HG03378 (cell line): Measurements from ENCODE around the gene ARF1.
A peak's percentile ranks its signal among the peaks of the same experiment; 100 is the strongest.
"Not testable (repeated sequence)": the region's sequence is repeated elsewhere in the genome, so short reads cannot be mapped to it uniquely, and the experiment has no call there.

Experiments used
- ATAC-seq: cut with Tn5 transposase; IDR thresholded peaks from one replicate; pipeline ENCODE4 v1.9.1; 2021; ENCODE audit warnings: mild to moderate bottlenecking, moderate library complexity; ENCODE audit not compliant: unreplicated experiment

The ARF1 gene

DNA sequence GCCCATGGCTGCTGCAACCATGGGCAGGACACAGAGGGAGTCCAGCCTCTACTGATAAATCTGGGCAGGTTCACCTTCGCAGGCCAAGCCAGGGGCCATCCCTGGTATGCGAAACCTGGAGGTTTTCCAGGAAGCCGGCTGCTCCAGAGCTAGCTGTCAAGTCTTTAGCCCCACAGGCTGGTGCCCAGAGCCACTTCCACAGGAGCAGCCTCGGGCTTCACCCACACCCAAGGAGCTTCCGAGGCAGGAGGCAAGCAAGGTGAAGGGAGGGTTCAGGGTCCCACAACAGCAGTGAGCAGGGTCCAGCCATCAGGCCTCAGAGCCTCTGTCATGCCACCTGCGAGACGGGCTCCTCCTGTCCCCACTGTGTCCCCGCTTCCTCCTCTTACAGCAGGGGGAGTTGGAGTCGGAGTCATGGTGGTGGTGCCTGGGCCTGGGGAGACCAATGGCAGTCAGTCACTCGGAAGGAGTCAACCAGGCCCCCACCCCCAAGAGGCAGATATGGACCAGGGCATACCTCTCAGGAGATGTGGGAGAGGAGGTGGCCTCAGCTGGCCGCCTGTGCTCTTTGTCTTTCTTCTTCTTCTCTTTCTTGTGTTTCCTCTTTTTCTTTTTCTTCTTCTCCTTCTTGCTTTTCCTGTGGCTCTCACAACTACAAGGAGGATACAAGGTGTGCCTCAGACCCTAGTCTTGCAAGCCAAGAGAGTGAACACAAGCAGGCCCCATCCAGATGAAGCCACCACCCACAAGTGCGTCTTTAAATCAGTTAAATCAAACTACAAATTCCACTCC, 18.5 kb downstream of the ARF1 start:
- no peak for ATAC-seq

DNA sequence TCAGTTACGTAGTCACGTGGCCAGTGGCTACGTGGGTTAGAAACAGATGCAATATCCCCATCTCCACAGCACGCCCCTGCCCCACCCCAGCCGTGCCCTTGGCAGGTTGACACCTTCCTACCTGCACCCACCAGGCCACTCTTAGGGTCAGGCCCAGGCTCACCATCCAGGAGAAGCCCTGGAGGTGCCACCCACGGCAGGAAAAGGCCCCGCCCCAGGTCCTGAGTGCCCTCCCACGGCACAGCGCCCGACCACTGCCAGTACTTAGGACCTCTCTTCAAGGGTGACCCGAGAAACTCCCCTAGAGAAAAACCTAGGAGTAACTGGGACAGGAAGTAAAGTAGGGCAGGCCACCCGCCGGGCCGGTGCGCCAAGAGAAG, 19.1 kb downstream of the ARF1 start:
- no peak for ATAC-seq

DNA sequence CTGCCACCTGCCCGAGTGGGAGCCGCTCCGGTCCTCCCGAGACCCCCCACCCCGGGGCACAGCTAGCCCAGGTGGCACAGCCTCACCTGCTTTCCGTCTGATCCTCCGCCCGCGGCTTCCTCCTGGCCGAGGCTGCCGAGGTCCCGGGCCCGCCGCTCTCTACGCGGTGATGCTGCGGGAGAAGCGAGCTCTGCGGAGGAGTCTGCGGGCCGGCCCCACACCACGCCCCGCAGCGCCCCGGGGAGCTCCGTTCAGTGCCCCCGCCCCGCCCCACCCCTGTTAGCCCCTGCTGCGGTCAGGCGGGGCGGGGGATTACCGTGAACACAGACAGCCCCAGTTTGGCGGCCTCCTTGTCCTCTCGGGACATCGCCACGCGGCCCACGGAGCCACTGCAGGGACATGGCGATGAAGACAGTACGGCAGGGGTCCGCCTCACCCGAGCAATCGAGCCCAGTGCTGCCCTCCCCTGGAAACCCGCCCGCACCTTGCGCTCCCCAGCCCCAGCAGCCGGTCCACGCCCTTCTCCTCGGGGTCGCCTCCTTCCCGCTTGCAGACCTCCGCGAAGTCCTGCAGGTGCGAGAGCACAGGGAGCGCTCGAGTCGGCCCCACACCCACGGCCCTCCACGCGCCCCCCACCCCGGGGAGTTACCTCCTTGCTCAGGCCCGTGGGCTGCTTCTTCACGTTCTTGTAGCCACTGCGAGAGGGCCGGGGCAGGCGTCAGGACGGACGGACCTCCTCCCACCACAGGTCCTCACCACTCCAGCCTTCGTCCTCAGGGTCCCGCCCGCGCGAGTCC, 19.7 kb downstream of the ARF1 start:
- ATAC-seq: peak; percentile 10

DNA sequence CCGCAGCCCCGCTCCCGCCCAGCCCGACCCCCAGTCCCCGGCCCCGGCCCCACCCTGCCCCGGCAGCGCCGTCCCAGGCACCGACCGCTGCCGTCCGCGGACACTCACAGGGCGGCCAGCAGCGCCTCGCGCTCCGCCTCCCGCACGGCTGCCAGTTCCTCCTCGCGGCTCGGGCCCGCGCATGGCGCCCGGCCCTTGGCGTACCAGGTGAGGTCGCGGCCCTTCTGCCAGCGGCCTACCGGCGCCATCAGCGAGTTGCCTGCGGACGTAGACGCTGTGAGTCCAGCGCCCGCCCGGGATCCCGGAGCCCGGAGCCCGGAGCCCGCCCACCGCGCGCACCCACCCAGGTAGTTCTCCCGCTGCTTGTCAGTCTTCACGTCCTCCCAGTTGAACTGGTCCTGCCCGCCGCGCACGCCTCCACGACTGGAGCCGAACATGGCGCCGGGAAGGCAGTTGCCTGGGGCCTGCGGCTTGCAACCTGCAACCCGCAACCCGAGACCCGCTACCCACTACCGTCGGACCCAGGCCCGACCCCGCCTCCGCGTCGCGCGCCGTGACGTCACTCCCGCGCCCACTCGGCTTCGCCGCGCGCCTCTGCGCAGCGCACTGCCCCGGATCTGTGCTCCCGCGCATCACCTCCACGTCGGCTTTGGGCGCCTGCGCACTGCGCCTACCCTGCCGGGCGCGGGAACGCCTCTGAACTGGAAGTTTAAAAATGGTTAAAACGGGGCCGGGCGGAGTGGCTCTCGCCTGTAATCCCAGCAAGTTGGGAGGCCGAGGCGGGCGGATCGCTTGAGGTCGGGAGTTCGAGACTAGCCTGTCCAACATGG, 20.5 kb downstream of the ARF1 start, which contains the start of gene C1orf35:
TSS of gene C1orf35 (minus strand) at position 535 of the 830 bp plus-strand sequence. CDS start at position 437, 98 bp downstream.
- peak; percentile 42 for ATAC-seq

DNA sequence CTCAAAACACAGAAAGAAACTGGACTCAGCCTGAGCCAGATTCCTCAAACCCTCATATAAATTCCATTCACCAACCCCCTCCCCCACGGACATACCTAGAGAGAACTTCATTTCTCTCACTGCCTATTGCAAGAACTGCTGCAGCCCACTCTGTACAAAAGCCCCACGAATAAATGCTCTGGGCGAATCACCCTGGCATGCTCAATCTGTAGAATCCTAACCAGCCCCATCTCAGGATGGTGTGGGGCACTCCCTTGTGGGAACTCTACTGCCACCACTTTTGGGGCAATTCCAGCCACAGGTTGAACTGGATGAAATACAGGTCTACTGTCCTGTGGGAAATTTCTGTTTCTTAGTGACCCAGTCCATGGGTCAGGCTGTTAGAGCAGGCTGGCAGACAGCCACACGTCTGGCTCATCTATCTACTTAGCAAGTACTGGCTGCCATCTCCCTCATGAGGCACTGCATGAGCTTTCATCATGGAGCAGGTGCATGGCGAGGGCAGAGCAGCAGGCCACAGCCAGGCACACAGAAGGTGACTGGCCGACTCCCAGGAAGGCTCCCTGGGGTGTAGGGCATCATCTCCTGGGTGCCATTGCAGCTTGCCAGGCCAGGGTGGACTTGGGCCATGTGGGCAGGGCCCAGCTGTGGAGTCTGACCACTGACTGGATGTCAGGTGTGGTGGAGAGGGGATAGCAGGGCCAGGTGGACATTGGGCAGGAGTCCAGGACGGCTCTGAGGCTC, 22.2 kb downstream of the ARF1 start:
- no peak for ATAC-seq

DNA sequence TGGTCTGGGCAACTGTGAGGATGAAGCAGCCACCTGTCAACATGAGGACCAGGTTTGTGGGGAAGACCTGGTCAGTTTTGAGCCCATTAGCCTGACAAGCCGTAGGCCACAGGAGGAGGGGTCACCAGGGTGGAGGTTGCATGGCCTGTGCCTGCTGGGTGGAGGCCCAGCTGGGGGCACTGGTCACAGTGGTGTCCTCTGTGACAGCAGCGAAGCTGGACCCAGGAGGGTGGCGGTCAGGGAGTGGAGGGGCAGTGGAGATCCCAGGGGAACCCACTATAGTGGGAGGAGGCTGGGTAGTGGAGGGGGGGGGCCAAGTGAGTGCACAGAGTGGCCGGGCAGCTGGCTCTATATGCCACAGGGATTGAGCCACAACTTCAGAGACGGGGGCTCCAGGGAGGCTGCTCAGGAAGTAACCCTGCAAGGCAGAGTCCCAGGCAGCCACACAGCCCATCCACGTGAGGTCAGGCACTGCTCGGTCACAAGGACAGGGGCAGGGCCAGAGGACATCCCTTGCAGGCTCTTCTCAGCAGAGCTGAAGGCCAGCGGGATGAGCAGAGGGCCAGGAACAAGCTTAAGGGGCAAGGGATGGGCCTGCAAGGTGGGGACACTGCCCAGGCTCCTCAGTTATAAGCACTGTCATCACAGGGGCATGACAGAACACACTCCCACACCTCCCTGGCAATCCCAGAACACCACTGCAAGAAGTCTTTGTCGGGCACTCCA, 22.9 kb downstream of the ARF1 start:
- no peak for ATAC-seq

DNA sequence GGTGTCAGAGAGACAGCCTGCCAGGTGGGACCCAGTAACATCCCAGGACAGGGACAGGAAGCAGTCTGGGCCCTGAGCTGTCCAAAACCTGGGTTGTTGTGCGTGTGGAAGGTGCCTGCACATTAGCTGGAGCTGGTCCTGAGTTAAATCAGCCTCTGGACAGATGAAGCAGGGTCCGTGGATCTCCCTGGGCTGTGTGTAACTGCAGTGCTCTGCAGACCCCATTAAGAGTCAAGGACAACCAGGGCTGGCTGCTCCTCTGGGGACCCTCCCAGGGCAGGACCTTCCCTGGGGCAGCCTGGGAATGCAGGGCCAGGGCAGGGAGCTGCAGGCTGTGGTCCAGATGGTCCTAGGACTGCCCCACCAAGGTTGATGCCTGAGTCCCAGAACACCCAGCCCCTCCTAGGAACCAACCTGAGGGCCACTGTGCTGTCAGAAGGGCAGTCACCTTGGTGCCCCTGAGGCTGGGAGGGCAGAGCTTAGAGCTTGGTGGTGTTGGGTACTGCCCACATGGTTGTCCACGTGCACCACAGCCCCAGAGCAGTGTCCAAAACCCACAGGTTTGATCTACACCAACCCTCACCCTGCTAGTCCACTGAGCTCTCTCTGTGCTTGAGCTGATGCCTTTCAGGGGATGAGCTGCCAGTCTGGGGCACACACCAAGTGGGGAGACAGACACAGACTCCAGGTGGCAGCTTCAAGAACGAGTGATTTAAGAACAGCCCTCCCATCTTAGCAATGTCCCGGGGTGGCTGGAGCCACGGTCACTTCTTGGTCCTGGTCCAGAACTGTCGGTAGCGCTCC, 23.7 kb downstream of the ARF1 start:
- no peak for ATAC-seq

DNA sequence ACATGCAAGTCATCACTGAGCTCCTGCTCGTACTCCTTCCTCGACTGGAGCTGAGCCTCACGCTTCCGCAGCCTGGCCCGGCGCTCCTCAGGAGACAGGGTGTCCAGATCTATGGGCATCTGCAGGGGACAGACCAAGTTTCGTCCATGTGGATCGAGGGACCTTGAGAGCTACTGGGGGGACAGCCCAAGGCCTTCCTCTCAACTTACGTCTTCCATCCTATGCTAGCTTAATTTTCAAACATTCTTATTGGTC, 24.2 kb downstream of the ARF1 start:
- ATAC-seq: no peak

DNA sequence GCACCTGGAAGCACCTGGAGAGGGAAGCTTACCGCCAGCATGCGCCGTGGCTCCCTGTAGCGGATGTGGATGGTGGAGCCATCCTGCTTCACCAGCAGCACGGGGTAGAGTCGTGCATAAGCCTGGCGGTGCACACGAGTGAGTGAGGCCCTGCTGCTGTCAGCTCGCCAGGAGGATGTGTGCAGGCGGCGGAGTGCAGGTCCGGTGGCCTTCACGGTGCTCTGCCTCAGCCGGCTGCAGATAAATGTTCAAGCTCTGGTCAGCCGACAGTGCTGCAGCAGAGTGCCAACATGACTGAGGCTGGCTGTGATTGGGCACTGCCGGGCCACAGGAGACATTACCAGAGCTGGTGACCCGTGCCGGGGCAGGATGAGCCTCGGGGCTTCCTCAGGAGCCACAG, 25.1 kb downstream of the ARF1 start:
- ATAC-seq: no peak

DNA sequence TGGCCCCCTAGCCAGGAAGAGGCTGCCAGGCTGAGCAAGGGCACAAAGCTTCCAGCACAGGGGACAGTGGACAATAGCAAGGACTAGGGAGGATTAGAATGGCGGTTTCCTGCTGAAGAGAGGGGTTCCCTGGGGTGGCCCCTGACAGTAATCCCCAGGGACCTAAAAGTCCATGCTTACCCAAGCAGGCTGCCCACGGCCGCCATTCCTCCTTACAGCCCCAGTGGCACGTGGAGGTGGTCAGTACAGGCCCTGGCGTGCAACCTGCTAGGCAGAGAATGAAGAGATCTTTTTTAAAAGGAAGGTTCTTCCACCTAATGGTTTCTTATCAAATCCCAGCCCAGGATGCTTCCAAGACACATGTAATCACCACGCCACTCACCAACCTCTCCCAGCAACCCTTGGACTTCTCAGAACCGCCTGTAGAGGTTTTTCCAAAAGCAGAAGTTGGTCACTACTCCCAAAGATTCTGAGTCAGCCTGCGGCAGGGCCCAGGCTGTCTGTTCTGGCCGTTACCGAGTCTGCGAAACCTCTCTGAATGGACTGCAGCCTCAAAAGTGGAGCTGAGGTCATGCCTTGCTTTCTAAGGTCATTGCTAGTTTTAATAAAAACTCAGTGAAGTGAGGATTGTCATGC, 25.7 kb downstream of the ARF1 start:
- no peak for ATAC-seq

DNA sequence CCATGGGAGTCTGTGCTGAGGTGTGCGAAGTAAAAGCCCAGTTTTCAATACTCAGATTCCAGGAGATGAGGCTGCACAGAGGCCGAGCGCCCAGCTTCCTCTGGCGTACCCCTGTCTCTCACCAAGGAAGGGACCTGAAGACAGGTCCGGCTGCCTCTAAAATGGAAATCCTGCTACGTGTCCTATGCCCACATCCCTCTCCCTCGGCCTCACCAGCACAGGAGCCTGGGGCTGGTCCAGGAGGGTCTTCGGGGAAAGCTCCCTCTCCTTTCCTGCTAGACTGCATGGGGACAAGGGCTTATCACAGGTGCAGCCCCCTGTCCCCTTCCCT, 26.2 kb downstream of the ARF1 start:
- ATAC-seq: peak; percentile 5

DNA sequence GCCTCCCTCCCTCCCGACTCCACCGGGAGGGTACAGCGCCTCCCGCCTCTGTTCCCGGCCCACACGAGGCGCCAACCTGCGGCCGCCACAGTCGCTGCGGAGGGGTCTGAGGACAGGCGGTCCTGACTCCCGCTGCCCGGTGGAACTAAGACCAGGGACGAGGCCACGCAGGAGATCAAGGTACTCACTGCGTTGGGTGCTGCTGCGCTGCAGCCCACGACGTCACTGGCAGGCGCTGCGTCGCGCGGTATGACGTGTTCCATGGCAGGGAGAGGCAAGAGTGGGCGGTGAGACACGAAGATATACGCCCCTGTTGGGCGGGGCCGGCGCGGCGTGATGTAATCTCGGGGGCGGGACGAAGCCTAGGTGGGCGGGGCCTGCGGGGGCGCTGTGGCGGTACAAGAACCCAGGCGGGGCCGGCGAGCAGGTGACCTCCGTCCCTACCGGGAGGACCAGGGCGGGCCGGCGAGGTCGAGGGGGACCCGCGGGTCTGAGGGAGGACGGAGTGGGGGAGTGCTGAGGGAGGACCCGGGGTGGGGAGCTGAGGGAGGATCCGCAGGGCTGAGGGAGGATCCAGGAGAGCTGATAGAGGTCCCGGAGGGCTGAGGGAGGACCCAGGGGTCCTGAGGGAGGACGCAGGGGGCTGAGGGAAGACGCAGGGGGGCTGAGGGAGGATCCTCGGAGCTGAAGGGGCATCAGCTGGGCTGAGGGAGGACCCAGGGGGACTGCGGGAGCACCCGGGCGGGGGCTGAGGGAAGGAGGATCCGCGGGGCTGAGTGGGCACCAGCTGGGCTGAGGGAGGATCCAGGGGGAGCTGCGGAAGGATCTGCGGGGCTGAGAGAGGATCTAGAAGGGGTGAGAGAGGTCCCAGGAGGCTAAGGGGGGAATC, 26.8 kb downstream of the ARF1 start, which contains the start of gene MRPL55:
TSS of gene MRPL55 (minus strand) at position 227 of the 889 bp plus-strand sequence. CDS start 1,039 bp downstream, outside the sequence.
- peak; percentile 85 for ATAC-seq

DNA sequence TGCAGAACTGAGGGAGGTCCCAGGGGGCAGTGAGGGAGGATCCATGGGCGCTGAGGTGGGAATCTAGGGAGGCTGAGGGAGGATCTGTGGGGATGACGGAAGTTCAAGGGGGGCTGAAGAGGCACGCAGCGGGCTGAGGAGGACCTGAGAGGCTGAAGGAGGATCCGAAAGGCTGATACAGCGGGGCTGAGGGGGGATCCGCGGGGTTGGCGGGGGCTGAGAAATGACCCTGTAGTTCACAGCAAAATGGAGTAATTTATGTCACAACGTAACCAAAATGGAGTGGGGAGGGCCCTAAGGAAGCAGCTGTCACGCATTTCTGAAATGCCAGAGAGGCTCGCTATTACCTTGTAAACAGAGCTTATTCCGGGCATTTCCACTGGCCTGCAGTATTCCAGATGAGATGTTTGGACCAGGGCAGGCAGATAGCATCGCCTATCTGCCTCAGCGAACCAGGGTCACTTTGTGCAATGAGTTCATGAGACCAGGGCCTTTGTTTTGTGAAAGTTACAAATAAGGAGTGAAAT, 27.5 kb downstream of the ARF1 start:
- ATAC-seq: no peak

DNA sequence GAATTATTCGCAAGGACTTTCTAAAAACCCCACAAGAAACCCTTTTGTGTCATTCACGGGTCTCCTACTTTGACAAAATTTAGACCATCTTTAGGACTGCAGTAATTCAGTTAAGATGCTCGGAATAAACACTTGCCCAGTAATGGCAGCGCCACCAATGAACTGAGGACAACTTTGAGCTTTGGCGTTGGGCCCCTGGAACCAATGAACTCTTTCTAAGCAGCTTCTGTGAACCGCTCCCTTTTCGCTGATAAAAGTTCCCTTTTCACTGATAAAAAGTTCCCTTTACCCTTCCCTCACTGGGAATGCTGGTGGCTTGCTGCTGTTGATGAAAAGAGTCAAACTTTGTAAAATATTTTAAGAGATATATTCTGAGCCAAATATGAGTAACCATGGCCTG, 28.0 kb downstream of the ARF1 start:
- ATAC-seq: no peak

DNA sequence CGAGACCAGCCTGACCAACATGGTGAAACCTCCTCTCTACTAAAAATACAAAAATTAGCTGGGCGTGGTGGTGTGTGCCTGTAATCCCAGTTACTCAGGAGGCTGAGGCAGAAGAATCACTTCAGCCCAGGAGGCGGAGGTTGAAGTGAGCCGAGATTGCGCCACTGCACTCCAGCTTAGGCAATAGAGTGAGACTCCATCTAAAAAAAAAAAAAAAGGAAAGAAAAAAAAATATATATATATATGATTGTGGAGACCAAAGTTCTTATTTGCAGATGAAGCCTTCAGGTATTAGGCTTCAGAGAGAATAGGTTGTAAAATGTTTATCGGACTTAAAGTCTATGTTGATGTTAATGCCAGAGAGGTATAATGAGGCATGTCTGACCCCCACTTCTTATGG, 28.8 kb downstream of the ARF1 start:
- ATAC-seq: not testable (repeated sequence)

DNA sequence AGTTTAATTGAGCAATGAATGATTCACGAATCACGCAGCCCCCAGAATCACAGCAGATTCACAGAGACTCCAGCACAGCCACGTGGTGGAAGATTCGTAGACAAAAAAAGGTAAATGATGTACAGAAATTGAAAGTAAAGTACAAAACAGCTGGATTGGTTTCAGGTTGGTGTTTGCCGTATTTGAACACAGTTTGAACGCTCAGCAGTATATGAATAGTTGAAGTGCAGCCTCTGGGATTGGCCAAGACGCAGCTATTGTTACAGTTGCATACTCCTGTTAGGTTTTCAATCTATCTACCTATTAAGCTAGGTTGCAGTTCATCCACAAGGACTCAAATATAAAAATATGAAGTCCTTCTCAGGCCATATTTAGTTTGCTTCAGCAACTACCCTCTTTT, 29.7 kb downstream of the ARF1 start:
- ATAC-seq: no peak

DNA sequence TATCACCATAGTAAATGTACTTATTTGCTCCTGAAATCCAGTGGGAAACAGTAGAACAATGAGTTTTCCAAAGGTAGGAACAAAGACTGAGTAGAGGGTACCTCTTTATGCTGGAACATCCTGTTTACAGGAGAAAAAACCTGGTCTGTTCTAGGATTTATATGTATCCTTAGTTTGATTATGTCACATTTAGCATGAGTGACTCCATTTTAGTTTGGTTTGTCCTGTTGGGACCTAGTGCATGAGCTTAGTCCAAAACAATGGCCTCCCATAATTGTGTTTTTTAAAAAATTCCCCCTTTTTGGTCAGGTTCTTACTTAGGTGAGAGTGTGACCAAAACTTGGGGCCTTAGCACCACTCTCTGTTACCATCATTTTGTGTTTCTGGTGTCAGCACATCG, 30.1 kb downstream of the ARF1 start:
- no peak for ATAC-seq

DNA sequence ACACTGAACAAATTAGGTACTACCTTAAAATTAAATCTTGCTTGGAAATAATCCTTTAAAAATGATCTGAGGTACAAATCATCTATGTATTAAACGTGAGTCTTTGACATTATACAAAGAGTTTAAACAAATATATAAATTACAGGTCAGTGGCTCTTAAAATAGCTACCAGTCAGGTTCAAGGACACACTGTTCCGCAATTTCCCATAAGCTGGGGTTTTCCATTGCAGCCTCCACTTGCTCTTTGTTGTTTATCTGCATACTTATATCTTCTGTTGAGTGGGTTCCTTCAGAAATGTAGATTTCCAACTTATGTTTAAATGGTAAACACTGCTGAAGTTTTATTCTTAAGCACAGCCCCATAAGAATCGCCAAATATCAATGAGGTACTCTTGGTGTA, 32.3 kb downstream of the ARF1 start:
- no peak for ATAC-seq
